Measurements from ENCODE around the gene NOVA2. TPM values are rescaled to one million over a fixed set of nuclear protein-coding genes. Genes with fewer than 3 reads are reported as not detected.

Gene NOVA2
- total and polyA plus RNA-seq, 2 donors, result 0.09 to 1.0 TPM

GRCh38 chr19:45972947-45973540 lies 621 bp downstream of the NOVA2 start:
- Histone ChIP-seq H3K4me3 (ENCODE audit: low read length in 2 of 2) (no peak overlapping the region), H3K27me3 (ENCODE audit: control insufficient read depth in 2 of 2, insufficient read depth in 1 of 2, low read length in 1 of 2) (peaks cover 34 to 76% of the 10 kb centered on the region in 2 donors), H3K36me3 (ENCODE audit: control insufficient read depth in 2 of 2, insufficient read depth in 2 of 2, low read length in 1 of 2) (no peaks in the 10 kb centered on the region), H3K9me3 (ENCODE audit: control insufficient read depth in 2 of 2, insufficient read depth in 1 of 2, low read length in 1 of 2) (peaks cover 1 to 4% of the 10 kb centered on the region in 2 donors), H3K27ac (ENCODE audit: low read depth in 1 of 2, low read length in 1 of 2) (no peak overlapping the region), H3K4me1 (ENCODE audit: control insufficient read depth in 2 of 2, insufficient read depth in 2 of 2, low read length in 2 of 2) (no peaks in the 10 kb centered on the region)
- WGBS, result 3% methylated on average over 48 of the region's 54 CpGs
- DNase-seq (ENCODE audit: low read depth in 6 of 9, low spot score in 9 of 9), result no peak

GRCh38 chr19:45972081-45972946 lies 1.4 kb downstream of the NOVA2 start:
- Histone ChIP-seq H3K27me3 (ENCODE audit: control insufficient read depth in 2 of 2, insufficient read depth in 1 of 2, low read length in 1 of 2) (peaks cover 34 to 76% of the 10 kb centered on the region in 2 donors), H3K27ac (ENCODE audit: low read depth in 1 of 2, low read length in 1 of 2) (no peak overlapping the region), H3K4me1 (ENCODE audit: control insufficient read depth in 2 of 2, insufficient read depth in 2 of 2, low read length in 2 of 2) (no peaks in the 10 kb centered on the region), H3K9me3 (ENCODE audit: control insufficient read depth in 2 of 2, insufficient read depth in 1 of 2, low read length in 1 of 2) (peaks cover 1 to 4% of the 10 kb centered on the region in 2 donors), H3K4me3 (ENCODE audit: low read length in 2 of 2) (no peak overlapping the region), H3K36me3 (ENCODE audit: control insufficient read depth in 2 of 2, insufficient read depth in 2 of 2, low read length in 1 of 2) (no peaks in the 10 kb centered on the region)
- WGBS, result 22% methylated on average over 18 of the region's 18 CpGs
- DNase-seq (ENCODE audit: low read depth in 6 of 9, low spot score in 9 of 9), result no peak

GRCh38 chr19:45971260-45971902 lies 2.3 kb downstream of the NOVA2 start:
- peaks cover 34 to 74% of the 10 kb centered on the region in 2 donors for H3K27me3 ChIP-seq (ENCODE audit: control insufficient read depth in 2 of 2, insufficient read depth in 1 of 2, low read length in 1 of 2)
- no peaks in the 10 kb centered on the region for H3K4me1 ChIP-seq (ENCODE audit: control insufficient read depth in 2 of 2, insufficient read depth in 2 of 2, low read length in 2 of 2)
- DNase-seq (ENCODE audit: low read depth in 6 of 9, low spot score in 9 of 9), result no peak
- WGBS, result 6% methylated on average over 11 of the region's 11 CpGs
- H3K9me3 ChIP-seq (ENCODE audit: control insufficient read depth in 2 of 2, insufficient read depth in 1 of 2, low read length in 1 of 2), result peaks cover 1 to 4% of the 10 kb centered on the region in 2 donors
- H3K4me3 ChIP-seq (ENCODE audit: low read length in 2 of 2), result no peak overlapping the region
- H3K27ac ChIP-seq (ENCODE audit: low read depth in 1 of 2, low read length in 1 of 2), result no peak overlapping the region
- H3K36me3 ChIP-seq (ENCODE audit: control insufficient read depth in 2 of 2, insufficient read depth in 2 of 2, low read length in 1 of 2), result no peaks in the 10 kb centered on the region

- Histone ChIP-seq H3K4me3 (ENCODE audit: low read length in 2 of 2) (no peak overlapping the region), H3K27me3 (ENCODE audit: control insufficient read depth in 2 of 2, insufficient read depth in 1 of 2, low read length in 1 of 2) (peaks cover 32 to 57% of the 10 kb centered on the region in 2 donors), H3K9me3 (ENCODE audit: control insufficient read depth in 2 of 2, insufficient read depth in 1 of 2, low read length in 1 of 2) (peaks cover 1 to 4% of the 10 kb centered on the region in 2 donors), H3K36me3 (ENCODE audit: control insufficient read depth in 2 of 2, insufficient read depth in 2 of 2, low read length in 1 of 2) (no peaks in the 10 kb centered on the region), H3K4me1 (ENCODE audit: control insufficient read depth in 2 of 2, insufficient read depth in 2 of 2, low read length in 2 of 2) (no peaks in the 10 kb centered on the region), H3K27ac (ENCODE audit: low read depth in 1 of 2, low read length in 1 of 2) (no peak overlapping the region)
- 71% methylated on average over 5 of the region's 5 CpGs for WGBS
- no peak for DNase-seq (ENCODE audit: low read depth in 6 of 9, low spot score in 9 of 9)
Measured at GRCh38 chr19:45969676-45970075, 4.0 kb downstream of the NOVA2 start.

GRCh38 chr19:45968626-45969025 lies 5.0 kb downstream of the NOVA2 start:
- no peak overlapping the region for H3K4me3 ChIP-seq (ENCODE audit: low read length in 2 of 2)
- H3K27me3 ChIP-seq (ENCODE audit: control insufficient read depth in 2 of 2, insufficient read depth in 1 of 2, low read length in 1 of 2), result peaks cover 23 to 46% of the 10 kb centered on the region in 2 donors
- no peaks in the 10 kb centered on the region for H3K4me1 ChIP-seq (ENCODE audit: control insufficient read depth in 2 of 2, insufficient read depth in 2 of 2, low read length in 2 of 2)
- no peaks in the 10 kb centered on the region for H3K36me3 ChIP-seq (ENCODE audit: control insufficient read depth in 2 of 2, insufficient read depth in 2 of 2, low read length in 1 of 2)
- H3K9me3 ChIP-seq (ENCODE audit: control insufficient read depth in 2 of 2, insufficient read depth in 1 of 2, low read length in 1 of 2), result no peaks in the 10 kb centered on the region
- no peak overlapping the region for H3K27ac ChIP-seq (ENCODE audit: low read depth in 1 of 2, low read length in 1 of 2)
- DNase-seq (ENCODE audit: low read depth in 6 of 9, low spot score in 9 of 9), result no peak
- WGBS, result 91% methylated on average over 9 of the region's 9 CpGs

GRCh38 chr19:45967246-45967645 lies 6.4 kb downstream of the NOVA2 start:
- Histone ChIP-seq H3K4me1 (ENCODE audit: control insufficient read depth in 2 of 2, insufficient read depth in 2 of 2, low read length in 2 of 2) (no peaks in the 10 kb centered on the region), H3K27me3 (ENCODE audit: control insufficient read depth in 2 of 2, insufficient read depth in 1 of 2, low read length in 1 of 2) (peaks cover 17 to 35% of the 10 kb centered on the region in 2 donors), H3K9me3 (ENCODE audit: control insufficient read depth in 2 of 2, insufficient read depth in 1 of 2, low read length in 1 of 2) (no peaks in the 10 kb centered on the region), H3K4me3 (ENCODE audit: low read length in 2 of 2) (no peak overlapping the region), H3K27ac (ENCODE audit: low read depth in 1 of 2, low read length in 1 of 2) (no peak overlapping the region), H3K36me3 (ENCODE audit: control insufficient read depth in 2 of 2, insufficient read depth in 2 of 2, low read length in 1 of 2) (no peaks in the 10 kb centered on the region)
- 84% methylated on average over 7 of the region's 7 CpGs for WGBS
- DNase-seq (ENCODE audit: low read depth in 6 of 9, low spot score in 9 of 9), result no peak

GRCh38 chr19:45962021-45962420 lies 11.6 kb downstream of the NOVA2 start:
- Histone ChIP-seq H3K4me3 (ENCODE audit: low read length in 2 of 2) (no peak overlapping the region), H3K4me1 (ENCODE audit: control insufficient read depth in 2 of 2, insufficient read depth in 2 of 2, low read length in 2 of 2) (no peaks in the 10 kb centered on the region), H3K36me3 (ENCODE audit: control insufficient read depth in 2 of 2, insufficient read depth in 2 of 2, low read length in 1 of 2) (no peaks in the 10 kb centered on the region), H3K27me3 (ENCODE audit: control insufficient read depth in 2 of 2, insufficient read depth in 1 of 2, low read length in 1 of 2) (peaks cover 5 to 23% of the 10 kb centered on the region in 2 donors), H3K27ac (ENCODE audit: low read depth in 1 of 2, low read length in 1 of 2) (no peak overlapping the region), H3K9me3 (ENCODE audit: control insufficient read depth in 2 of 2, insufficient read depth in 1 of 2, low read length in 1 of 2) (no peaks in the 10 kb centered on the region)
- WGBS, result 90% methylated on average over 15 of the region's 15 CpGs
- DNase-seq (ENCODE audit: low read depth in 6 of 9, low spot score in 9 of 9), result no peak

GRCh38 chr19:45960595-45961235 lies 12.9 kb downstream of the NOVA2 start:
- Histone ChIP-seq H3K27me3 (ENCODE audit: control insufficient read depth in 2 of 2, insufficient read depth in 1 of 2, low read length in 1 of 2) (peaks cover 5 to 25% of the 10 kb centered on the region in 2 donors), H3K36me3 (ENCODE audit: control insufficient read depth in 2 of 2, insufficient read depth in 2 of 2, low read length in 1 of 2) (no peaks in the 10 kb centered on the region), H3K4me3 (ENCODE audit: low read length in 2 of 2) (no peak overlapping the region), H3K9me3 (ENCODE audit: control insufficient read depth in 2 of 2, insufficient read depth in 1 of 2, low read length in 1 of 2) (no peaks in the 10 kb centered on the region), H3K27ac (ENCODE audit: low read depth in 1 of 2, low read length in 1 of 2) (no peak overlapping the region), H3K4me1 (ENCODE audit: control insufficient read depth in 2 of 2, insufficient read depth in 2 of 2, low read length in 2 of 2) (no peaks in the 10 kb centered on the region)
- DNase-seq (ENCODE audit: low read depth in 6 of 9, low spot score in 9 of 9), result no peak
- 26% methylated on average over 19 of the region's 19 CpGs for WGBS
